AG04450 (cell line): Measurements from ENCODE around the gene PLCD1. TPM values are rescaled to one million over a fixed set of nuclear protein-coding genes. Genes with fewer than 3 reads are reported as not detected.

Experiments
- CTCF ChIA-PET: fragments of 300-600, 350-600 bp; formaldehyde crosslinking; extraction: SDS; loops from one replicate; lab custom pipeline; 2022; ENCODE audit warnings: antibody characterized with exemption, inconsistent platforms; lab: Charles Lee
- POLR2A ChIA-PET: fragments of 350-600 bp; formaldehyde crosslinking; extraction: SDS; loops from one replicate; lab custom pipeline; 2021; ENCODE audit warnings: antibody characterized with exemption, inconsistent platforms; lab: Yijun Ruan, JAX
- DNase-seq: peaks from one replicate; pipeline ENCODE4 v3.0.0-alpha.2; 2011; ENCODE audit warnings: low read depth, low spot score
- H3K27ac ChIP-seq: one replicate; pipeline ENCODE4 v1.5.1; 2012; ENCODE audit warnings: low read depth, low read length, control low read depth
- H3K27me3 ChIP-seq: one replicate; pipeline ENCODE4 v1.6.0; 2012; ENCODE audit warnings: low read length; ENCODE audit not compliant: control insufficient read depth, insufficient read depth
- H3K4me3 ChIP-seq: 2 replicates; pipeline ENCODE4 v1.5.1; 2011; ENCODE audit warnings: mild to moderate bottlenecking, low read depth, low read length, control low read depth
- H3K9me3 ChIP-seq: 2 replicates; pipeline ENCODE4 v1.5.1; 2012; ENCODE audit warnings: low read length; ENCODE audit not compliant: control insufficient read depth, insufficient read depth
- CTCF ChIP-seq: IDR thresholded peaks from 2 replicates; pipeline ENCODE4 v1.5.1; 2011; ENCODE audit warnings: low read depth, low read length, control low read depth, inconsistent platforms
- polyA plus RNA-seq: library from polyadenylated mRNA; depleted of rRNA; stranded (reverse); fragments of >200 nt; gene quantifications from 2 replicates; pipeline ENCODE4 v1.2.3, GENCODE V29; 2011

PLCD1 gene
- polyA plus RNA-seq, 1 experiment: 14.4 TPM

- TF ChIP-seq CTCF: no peak
- POLR2A ChIA-PET: no interaction called here
- Histone ChIP-seq H3K27ac (peak overlapping the region; percentile 85), H3K27me3 (peaks cover 4% of the 10 kb centered on the region), H3K4me3 (peak overlapping the region; percentile 67), H3K9me3 (no peaks in the 10 kb centered on the region; the same call in 1 of the 2 replicates)
- no peak for DNase-seq
- CTCF ChIA-PET: interaction anchor here (2.1 kb wide), 1 partner anchor 10 kb away, joined by 4 read pairs; no protein-coding TSS in a partner anchor
Measured at GRCh38 chr3:37993460-37993819, 36.0 kb downstream of the PLCD1 start.

GRCh38 chr3:37993067-37993455 lies 36.4 kb downstream of the PLCD1 start:
- H3K27ac ChIP-seq: no peak overlapping the region
- no peaks in the 10 kb centered on the region; the same call in 1 of the 2 replicates for H3K9me3 ChIP-seq
- H3K4me3 ChIP-seq: no peak overlapping the region
- DNase-seq: no peak
- CTCF ChIA-PET: interaction anchor here (2.1 kb wide), 1 partner anchor 11 kb away, joined by 4 read pairs; no protein-coding TSS in a partner anchor
- no peak for TF ChIP-seq CTCF
- peaks cover 4% of the 10 kb centered on the region for H3K27me3 ChIP-seq
- POLR2A ChIA-PET: no interaction called here

- no peak overlapping the region for H3K4me3 ChIP-seq
- ChIA-PET POLR2A (no interaction called here), CTCF (interaction anchor here (2.1 kb wide), 1 partner anchor 11 kb away, joined by 4 read pairs; no protein-coding TSS in a partner anchor)
- no peak for TF ChIP-seq CTCF
- no peak for DNase-seq
- H3K9me3 ChIP-seq: no peaks in the 10 kb centered on the region; the same call in 1 of the 2 replicates
- peaks cover 4% of the 10 kb centered on the region for H3K27me3 ChIP-seq
- H3K27ac ChIP-seq: no peak overlapping the region
Measured at GRCh38 chr3:37992271-37993066, 37.0 kb downstream of the PLCD1 start.

- DNase-seq: no peak
- TF ChIP-seq CTCF: no peak
- no peak overlapping the region for H3K27ac ChIP-seq
- peaks cover 4% of the 10 kb centered on the region for H3K27me3 ChIP-seq
- H3K9me3 ChIP-seq: no peaks in the 10 kb centered on the region; the same call in 1 of the 2 replicates
- CTCF ChIA-PET: interaction anchor here (2.1 kb wide), 1 partner anchor 12 kb away, joined by 4 read pairs; no protein-coding TSS in a partner anchor
- no peak overlapping the region for H3K4me3 ChIP-seq
- POLR2A ChIA-PET: no interaction called here
Measured at GRCh38 chr3:37991823-37992222, 37.6 kb downstream of the PLCD1 start.

GRCh38 chr3:37991109-37991508 lies 38.3 kb downstream of the PLCD1 start:
- H3K4me3 ChIP-seq: no peak overlapping the region
- no peak overlapping the region for H3K27ac ChIP-seq
- no peaks in the 10 kb centered on the region; the same call in 1 of the 2 replicates for H3K9me3 ChIP-seq
- DNase-seq: no peak
- TF ChIP-seq CTCF: no peak
- peaks cover 4% of the 10 kb centered on the region for H3K27me3 ChIP-seq
- CTCF ChIA-PET: no interaction called here
- POLR2A ChIA-PET: no interaction called here
